Heart right ventricle (tissue), 16 donors: Measurements from ENCODE around the gene CHD9. TPM values are rescaled to one million over a fixed set of nuclear protein-coding genes. Genes with fewer than 3 reads are reported as not detected.

Experiments
- ATAC-seq, 8 donors: fragments of 200-7000 bp; cut with Tn5 transposase; one replicate each; pipeline ENCODE4 v1.9.1; 2020; ENCODE audit warnings: mild to moderate bottlenecking in 8 of 8, moderate library complexity in 8 of 8, moderate number of reproducible peaks in 1 of 8
- DNase-seq, 2 donors: peaks; one replicate each; pipeline ENCODE4 v3.0.0-alpha.2; 2020
- H3K27ac ChIP-seq, 10 donors: fragments of 200-600 bp; sonication (generic) in 2 of 10; one replicate each; pipeline versions ENCODE4 v1.5.0 to v1.8.0; 2020 to 2022; ENCODE audit warnings: mild to moderate bottlenecking in 3 of 10
- H3K27me3 ChIP-seq, 7 donors: fragments of 200-600 bp; one replicate each; pipeline ENCODE4 v1.8.0; 2021 to 2022; ENCODE audit warnings: mild to moderate bottlenecking in 2 of 7
- H3K36me3 ChIP-seq, 9 donors: fragments of 200-600 bp; sonication (generic) in 1 of 9; one replicate each; pipeline versions ENCODE4 v1.5.0 to v1.8.0; 2020 to 2022; ENCODE audit warnings: mild to moderate bottlenecking in 2 of 9
- H3K4me1 ChIP-seq, 9 donors: fragments of 200-600 bp; sonication (generic) in 1 of 9; one replicate each; pipeline versions ENCODE4 v1.5.0 to v1.8.0; 2020 to 2022; ENCODE audit warnings: mild to moderate bottlenecking in 4 of 9
- H3K4me3 ChIP-seq, 10 donors: fragments of 200-600 bp; sonication (generic) in 2 of 10; one replicate each; pipeline versions ENCODE4 v1.5.0 to v1.8.0; 2020 to 2022; ENCODE audit warnings: mild to moderate bottlenecking in 7 of 10, moderate library complexity in 2 of 10
- H3K9me3 ChIP-seq, 11 donors: fragments of 200-600 bp in 10 of 11; sonication (generic) in 2 of 11; one replicate each; pipeline versions ENCODE4 v1.5.0 to v1.8.0; 2013 to 2022; ENCODE audit warnings: mild to moderate bottlenecking in 2 of 11, control low read depth in 1 of 11, moderate library complexity in 1 of 11
- CTCF ChIP-seq, 9 donors: fragments of 200-600 bp; sonication (generic) in 2 of 9; IDR thresholded peaks; one replicate each; pipeline versions ENCODE4 v1.5.0 to v1.8.0; 2021 to 2022; ENCODE audit warnings: antibody characterized with exemption in 9 of 9, mild to moderate bottlenecking in 5 of 9, moderate library complexity in 1 of 9
- WGBS, 2 donors: extraction: QIAGEN DNeasy Blood & Tissue Kit; methylation state at CpG; one replicate each; pipeline ENCODE4 v1.1.7; 2013; ENCODE audit warnings: inconsistent platforms in 1 of 2; 5-methylcytosine and 5-hydroxymethylcytosine counted together
- intact Hi-C, 10 donors: fragments of 100-400 bp; cut with DNase I; formaldehyde crosslinking; loops; one replicate each; pipeline versions ENCODE4 v1.11.1 to v1.14.2; 2022
- polyA plus RNA-seq, 2 donors: library from polyadenylated mRNA; stranded (reverse); fragments of 200-250 nt; gene quantifications; one replicate each; pipeline ENCODE4 v1.2.3, GENCODE V29; 2013
- total RNA-seq, 10 donors: library from RNA; stranded (reverse); fragmentation: NEBNext Ultra II Directional in 3 of 10; extraction: Animal tissue kit (Norgen Biotek cat#: 25700) in 3 of 10; gene quantifications; one replicate each; pipeline versions ENCODE4 v1.2.1 to v1.2.4, GENCODE V29; 2021 to 2023
- donor health status: Arrhythmogenic right ventricular cardiomyopathy.
- donor health status: ischemic (EF 13 %, LVEDD 7.1; RV severe dilation, severe dysfunction).
- donor health status: healthy with polysubstance abuse.
- donor health status: DM: no; HTN: yes; CAD: no.
- donor health status: DM: no; HTN: no; CAD: no.
- donor health status: ischemic (EF 25% LVEDD 6.9; RV normal size, moderate dysfunction).
- donor health status: ischemic (EF 25% LVEDD 5.7; RV mildly dilated, moderate dysfunction).
- donor health status: healthy.
- donor health status: DM: yes; HTN: yes; CAD: no.
- donor health status: Ischemic cardiomyopathy.
- donor health status: ischemic (EF 35%, LVEDD 5.7; RV mildly dilated, moderate dysfunction).
- donor health status: nonischemic (EF 11% LVEDD 7.7; RV severe dilation, severe dysfunction).
- donor health status: DM: yes; HTN: yes; CAD: no.
- donor health status: PGD.
- donor health status: ischemic (EF 29% LVEDD 5.4; RV normal size, mild dysfunction).
- donor health status: nonischemic (EF 23%, LVEDD 6.1; RV moderate dilation, normal function).

The CHD9 gene
- total and polyA plus RNA-seq, 12 donors: 7.0 to 58.4 (median 44.6) TPM

GRCh38 chr16:53224951-53225533, 170.3 kb downstream of the CHD9 start:
- H3K4me3 ChIP-seq: no peak overlapping the region
- peaks cover 0 to 79% (median 47%) of the 10 kb centered on the region in 9 donors for H3K36me3 ChIP-seq
- no peaks in the 10 kb centered on the region for H3K27me3 ChIP-seq
- intact Hi-C loops: loop anchor here in 1 of 10 donors (5.0 kb wide), 1 partner anchor 93 kb away; no protein-coding TSS in a partner anchor
- DNase-seq (no peak), ATAC-seq (peak in 1 of 8 donors; percentile 47)
- TF ChIP-seq CTCF (IDR thresholded peaks at IDR 0.05): no peak
- WGBS, 2 donors: 57 to 59% methylated on average over 2 of the region's 2 CpGs
- peak overlapping the region in 1 of 10 donors; percentile 7 for H3K27ac ChIP-seq
- H3K4me1 ChIP-seq: peaks cover 6 to 40% (median 23%) of the 10 kb centered on the region in 9 donors
- no peaks in the 10 kb centered on the region for H3K9me3 ChIP-seq

- WGBS, 2 donors: 83 to 84% methylated on average over 3 of the region's 3 CpGs
- intact Hi-C loops: loop anchor here in 1 of 10 donors (5.0 kb wide), 1 partner anchor 84 kb away; no protein-coding TSS in a partner anchor
- H3K4me3 ChIP-seq: no peak overlapping the region
- no peak for TF ChIP-seq CTCF (IDR thresholded peaks at IDR 0.05)
- H3K36me3 ChIP-seq: peaks cover 0 to 100% (median 54%) of the 10 kb centered on the region in 9 donors
- H3K27me3 ChIP-seq: no peaks in the 10 kb centered on the region
- DNase-seq (no peak), ATAC-seq (no peak)
- no peaks in the 10 kb centered on the region for H3K4me1 ChIP-seq
- H3K27ac ChIP-seq: no peak overlapping the region
- no peaks in the 10 kb centered on the region for H3K9me3 ChIP-seq
Measured at GRCh38 chr16:53232826-53233529, 178.2 kb downstream of the CHD9 start.

- H3K4me1 ChIP-seq: no peaks in the 10 kb centered on the region
- DNase-seq: no peak
- intact Hi-C loops: loop anchor here in 1 of 10 donors (5.0 kb wide), 2 partner anchors 42 to 82 kb away; no protein-coding TSS in a partner anchor
- H3K36me3 ChIP-seq: peaks cover 0 to 100% (median 53%) of the 10 kb centered on the region in 9 donors
- WGBS, 2 donors: 94% methylated on average over 2 of the region's 2 CpGs
- H3K9me3 ChIP-seq: no peaks in the 10 kb centered on the region
- no peak for TF ChIP-seq CTCF (IDR thresholded peaks at IDR 0.05)
- H3K4me3 ChIP-seq: no peak overlapping the region
- no peak for ATAC-seq
- H3K27me3 ChIP-seq: no peaks in the 10 kb centered on the region
- no peak overlapping the region for H3K27ac ChIP-seq
Measured at GRCh38 chr16:53234836-53235235, 180.0 kb downstream of the CHD9 start.

- no peaks in the 10 kb centered on the region for H3K27me3 ChIP-seq
- no peaks in the 10 kb centered on the region for H3K4me1 ChIP-seq
- H3K27ac ChIP-seq: no peak overlapping the region
- DNase-seq (no peak), ATAC-seq (no peak)
- intact Hi-C loops: loop anchor here in 1 of 10 donors (5.0 kb wide), 1 partner anchor 41 kb away; no protein-coding TSS in a partner anchor
- H3K36me3 ChIP-seq: peaks cover 0 to 100% (median 57%) of the 10 kb centered on the region in 9 donors
- no peaks in the 10 kb centered on the region for H3K9me3 ChIP-seq
- no peak overlapping the region for H3K4me3 ChIP-seq
- 77 to 90% methylated on average over 3 of the region's 3 CpGs for WGBS, 2 donors
- TF ChIP-seq CTCF (IDR thresholded peaks at IDR 0.05): no peak
Measured at GRCh38 chr16:53235851-53236250, 181.1 kb downstream of the CHD9 start.
